Articular chondrocyte of knee joint (primary cell): ENCODE data around the gene CEMIP2. TPM values are rescaled to one million over a fixed set of nuclear protein-coding genes. Genes with fewer than 3 reads are reported as not detected.

ENCODE experiments used
- total RNA-seq: library from RNA; depleted of rRNA; stranded (reverse); fragments of >200 nt; gene quantifications from 2 replicates; pipeline ENCODE4 v1.2.3, GENCODE V29; 2012

Gene CEMIP2, protein sequence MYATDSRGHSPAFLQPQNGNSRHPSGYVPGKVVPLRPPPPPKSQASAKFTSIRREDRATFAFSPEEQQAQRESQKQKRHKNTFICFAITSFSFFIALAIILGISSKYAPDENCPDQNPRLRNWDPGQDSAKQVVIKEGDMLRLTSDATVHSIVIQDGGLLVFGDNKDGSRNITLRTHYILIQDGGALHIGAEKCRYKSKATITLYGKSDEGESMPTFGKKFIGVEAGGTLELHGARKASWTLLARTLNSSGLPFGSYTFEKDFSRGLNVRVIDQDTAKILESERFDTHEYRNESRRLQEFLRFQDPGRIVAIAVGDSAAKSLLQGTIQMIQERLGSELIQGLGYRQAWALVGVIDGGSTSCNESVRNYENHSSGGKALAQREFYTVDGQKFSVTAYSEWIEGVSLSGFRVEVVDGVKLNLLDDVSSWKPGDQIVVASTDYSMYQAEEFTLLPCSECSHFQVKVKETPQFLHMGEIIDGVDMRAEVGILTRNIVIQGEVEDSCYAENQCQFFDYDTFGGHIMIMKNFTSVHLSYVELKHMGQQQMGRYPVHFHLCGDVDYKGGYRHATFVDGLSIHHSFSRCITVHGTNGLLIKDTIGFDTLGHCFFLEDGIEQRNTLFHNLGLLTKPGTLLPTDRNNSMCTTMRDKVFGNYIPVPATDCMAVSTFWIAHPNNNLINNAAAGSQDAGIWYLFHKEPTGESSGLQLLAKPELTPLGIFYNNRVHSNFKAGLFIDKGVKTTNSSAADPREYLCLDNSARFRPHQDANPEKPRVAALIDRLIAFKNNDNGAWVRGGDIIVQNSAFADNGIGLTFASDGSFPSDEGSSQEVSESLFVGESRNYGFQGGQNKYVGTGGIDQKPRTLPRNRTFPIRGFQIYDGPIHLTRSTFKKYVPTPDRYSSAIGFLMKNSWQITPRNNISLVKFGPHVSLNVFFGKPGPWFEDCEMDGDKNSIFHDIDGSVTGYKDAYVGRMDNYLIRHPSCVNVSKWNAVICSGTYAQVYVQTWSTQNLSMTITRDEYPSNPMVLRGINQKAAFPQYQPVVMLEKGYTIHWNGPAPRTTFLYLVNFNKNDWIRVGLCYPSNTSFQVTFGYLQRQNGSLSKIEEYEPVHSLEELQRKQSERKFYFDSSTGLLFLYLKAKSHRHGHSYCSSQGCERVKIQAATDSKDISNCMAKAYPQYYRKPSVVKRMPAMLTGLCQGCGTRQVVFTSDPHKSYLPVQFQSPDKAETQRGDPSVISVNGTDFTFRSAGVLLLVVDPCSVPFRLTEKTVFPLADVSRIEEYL (N-terminal part only)
- total RNA-seq, result 27.6 and 38.8 TPM in 2 replicates

DNA sequence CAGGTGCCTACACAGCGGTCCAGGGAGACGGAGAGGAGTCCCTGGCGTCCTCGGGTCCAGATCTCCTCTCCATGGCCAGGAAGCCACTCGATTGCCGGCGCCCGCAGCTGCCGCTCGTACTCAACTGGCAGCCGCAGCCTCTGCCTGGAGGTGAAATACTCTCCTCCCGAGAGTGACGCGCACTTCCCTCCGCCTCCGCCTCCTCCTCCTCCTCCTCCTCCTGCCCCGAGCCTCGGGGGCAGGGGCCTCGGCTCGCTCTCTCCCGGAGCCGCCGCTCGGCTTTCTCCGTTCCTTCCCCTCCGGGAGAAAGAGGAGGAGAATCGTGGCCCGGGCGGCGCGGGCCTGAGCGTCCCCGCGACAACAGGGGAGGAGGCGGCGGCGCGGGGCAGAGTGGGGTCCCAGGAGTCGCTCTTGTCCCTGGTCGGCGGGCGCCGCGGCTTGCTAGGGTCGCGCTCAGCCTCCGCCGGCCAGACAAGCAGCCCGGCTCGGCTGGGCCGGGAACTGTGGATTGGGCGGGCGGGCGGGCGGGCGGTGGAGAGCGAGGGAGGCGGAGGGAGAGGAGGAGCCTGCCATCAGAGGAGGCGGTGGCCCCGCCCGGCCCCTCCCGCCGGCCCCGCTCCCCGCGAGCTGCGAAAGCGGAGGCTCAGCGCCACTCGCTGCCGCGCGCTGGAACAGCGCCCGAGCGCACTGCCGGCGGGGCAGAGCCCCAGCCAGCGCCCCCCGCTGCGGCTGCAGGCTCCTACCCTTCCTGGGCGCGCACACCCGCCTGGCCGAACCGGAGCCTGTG lies at the start of gene CEMIP2:
Gene CEMIP2 (minus strand): TSS at position 126 of the 787 bp plus-strand sequence. CDS start 18,140 bp downstream, outside the sequence.

Other genes starting within 250 kb of the CEMIP2 start
- 20.9 and 25.6 TPM in 2 replicates for gene ABHD17B, start 142.7 kb upstream of the CEMIP2 start, total RNA-seq
- gene C9orf85, start 143.1 kb upstream of the CEMIP2 start, total RNA-seq, result 17.5 and 21.8 TPM in 2 replicates